Measurements from ENCODE around the gene ABCC8.

Gene ABCC8

GRCh38 chr11:17506314-17506713, 29.7 kb upstream of the ABCC8 start:
- TF ChIP-seq CTCF (IDR thresholded peaks at IDR 0.05; ENCODE audit: insufficient read depth, low read length, poor library complexity, severe bottlenecking) = no peak
- no peaks in the 10 kb centered on the region; the same call in 1 of the 2 replicates for H3K27me3 ChIP-seq (replicated peaks; ENCODE audit: control insufficient read depth, insufficient read depth, low read length)
- H3K36me3 ChIP-seq (ENCODE audit: control insufficient read depth, insufficient read depth, low read length) = no peaks in the 10 kb centered on the region
- H3K4me3 ChIP-seq (replicated peaks; ENCODE audit: low read depth, low read length) = no peak overlapping the region
- DNase-seq (ENCODE audit: extremely low read depth, insufficient read length) = no peak

DNA sequence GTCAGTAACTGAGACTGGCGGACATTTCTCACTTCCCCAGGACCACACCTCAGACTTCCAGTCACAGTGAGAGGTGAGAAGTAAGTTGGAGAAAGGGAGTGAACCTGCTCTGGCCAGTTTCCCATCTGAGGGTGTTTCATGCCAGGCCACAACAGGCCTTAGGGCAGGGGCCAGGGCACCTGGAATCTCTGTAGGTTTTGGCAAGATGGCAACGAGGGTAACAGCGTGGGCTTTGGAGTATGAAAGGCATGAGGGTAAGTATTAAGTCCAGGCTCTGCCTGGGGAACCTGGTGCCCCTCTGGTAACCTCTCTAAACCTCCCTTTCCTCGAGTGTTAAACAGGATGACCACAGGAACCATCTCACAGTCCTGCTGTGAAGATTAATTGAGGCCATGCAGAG, 28.5 kb upstream of the ABCC8 start:
- no peak for DNase-seq (ENCODE audit: extremely low read depth, insufficient read length)
- H3K4me3 ChIP-seq (replicated peaks; ENCODE audit: low read depth, low read length) = no peak overlapping the region
- no peak for TF ChIP-seq CTCF (IDR thresholded peaks at IDR 0.05; ENCODE audit: insufficient read depth, low read length, poor library complexity, severe bottlenecking)

GRCh38 chr11:17504330-17505107, 27.9 kb upstream of the ABCC8 start:
- Histone ChIP-seq H3K36me3 (ENCODE audit: control insufficient read depth, insufficient read depth, low read length) (no peaks in the 10 kb centered on the region), H3K4me3 (replicated peaks; ENCODE audit: low read depth, low read length) (no peak overlapping the region), H3K27me3 (replicated peaks; ENCODE audit: control insufficient read depth, insufficient read depth, low read length) (no peaks in the 10 kb centered on the region; the same call in 1 of the 2 replicates)
- TF ChIP-seq CTCF (IDR thresholded peaks at IDR 0.05; ENCODE audit: insufficient read depth, low read length, poor library complexity, severe bottlenecking) = peak; percentile 87
- DNase-seq (ENCODE audit: extremely low read depth, insufficient read length) = peak; percentile 59

More for the DNA sequence above, 28.5 kb upstream of the ABCC8 start:
- Histone ChIP-seq H3K27me3 (replicated peaks; ENCODE audit: control insufficient read depth, insufficient read depth, low read length) (no peaks in the 10 kb centered on the region; the same call in 1 of the 2 replicates), H3K36me3 (ENCODE audit: control insufficient read depth, insufficient read depth, low read length) (no peaks in the 10 kb centered on the region)

- no peaks in the 10 kb centered on the region for H3K36me3 ChIP-seq (ENCODE audit: control insufficient read depth, insufficient read depth, low read length)
- no peak overlapping the region for H3K4me3 ChIP-seq (replicated peaks; ENCODE audit: low read depth, low read length)
- no peak for DNase-seq (ENCODE audit: extremely low read depth, insufficient read length)
- TF ChIP-seq CTCF (IDR thresholded peaks at IDR 0.05; ENCODE audit: insufficient read depth, low read length, poor library complexity, severe bottlenecking) = no peak
- no peaks in the 10 kb centered on the region; the same call in 1 of the 2 replicates for H3K27me3 ChIP-seq (replicated peaks; ENCODE audit: control insufficient read depth, insufficient read depth, low read length)
Measured at GRCh38 chr11:17502630-17503029, 26.0 kb upstream of the ABCC8 start.

DNA sequence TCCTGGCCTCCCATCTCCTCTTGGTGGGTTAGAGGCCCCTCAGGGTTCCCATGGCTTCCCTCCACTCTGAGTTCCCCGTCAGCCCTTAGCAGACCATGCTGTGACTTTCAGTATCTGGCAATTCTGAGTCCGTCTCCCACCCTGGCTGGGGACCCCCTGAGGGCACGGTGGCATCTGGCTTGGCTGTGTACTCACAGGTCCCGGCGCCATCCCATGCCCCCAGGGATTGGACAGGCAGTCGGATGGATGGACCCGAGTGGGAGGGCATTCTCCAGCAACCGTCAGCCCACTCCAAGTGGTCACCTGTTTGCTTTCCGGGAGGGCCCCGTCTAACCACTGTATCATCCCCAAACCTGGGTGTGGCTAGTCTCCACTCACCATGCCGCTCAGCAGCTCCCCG, 24.0 kb upstream of the ABCC8 start:
- TF ChIP-seq CTCF (IDR thresholded peaks at IDR 0.05; ENCODE audit: insufficient read depth, low read length, poor library complexity, severe bottlenecking) = no peak
- H3K4me3 ChIP-seq (replicated peaks; ENCODE audit: low read depth, low read length) = no peak overlapping the region
- H3K27me3 ChIP-seq (replicated peaks; ENCODE audit: control insufficient read depth, insufficient read depth, low read length) = no peaks in the 10 kb centered on the region; the same call in 1 of the 2 replicates
- no peaks in the 10 kb centered on the region for H3K36me3 ChIP-seq (ENCODE audit: control insufficient read depth, insufficient read depth, low read length)
- no peak for DNase-seq (ENCODE audit: extremely low read depth, insufficient read length)
